ENCODE results near the gene NEK7.

- TF ChIP-seq CTCF (optimal IDR thresholded peaks at IDR 0.05 in 1 of 3, IDR thresholded peaks at IDR 0.05 in 1 of 3, conservative IDR thresholded peaks at IDR 0.05 in 1 of 3; ENCODE audit: extremely low read depth in 1 of 3, insufficient read depth in 2 of 3, low read length in 3 of 3) (no peak), EZH2 (IDR thresholded peaks at IDR 0.05; ENCODE audit: low read length) (no peak)
Observed at GRCh38 chr1:198318085-198318484, 161.3 kb downstream of the NEK7 start.

Data from keratinocyte (primary cell).